ENCODE results near the gene TNIK. TPM values are rescaled to one million over a fixed set of nuclear protein-coding genes. Genes with fewer than 3 reads are reported as not detected.
A peak's percentile ranks its signal among the peaks of the same experiment; 100 is the strongest.

The TNIK gene
- total RNA-seq, 6 experiments from 2014 or later = 10.6 to 17.2 (median 11.8) TPM

GRCh38 chr3:171088496-171088895, 371.7 kb downstream of the TNIK start:
- peaks cover 11% of the 10 kb centered on the region for H3K36me3 Mint-ChIP-seq (ENCODE audit: low read depth)
- peak overlapping the region; percentile 73 for H3K27ac Mint-ChIP-seq
- H3K27me3 Mint-ChIP-seq (ENCODE audit: insufficient read depth) = no peaks in the 10 kb centered on the region
- no peaks in the 10 kb centered on the region for H3K9me3 Mint-ChIP-seq
- peak overlapping the region; percentile 68 for H3K4me3 Mint-ChIP-seq
- no peak for TF ChIP-seq CTCF (IDR thresholded peaks at IDR 0.05)
- DNase-seq = no peak
- H3K4me1 Mint-ChIP-seq (ENCODE audit: low read depth) = peaks cover 36% of the 10 kb centered on the region

- no peak overlapping the region for H3K4me3 Mint-ChIP-seq
- DNase-seq = no peak
- H3K4me1 Mint-ChIP-seq (ENCODE audit: low read depth) = peaks cover 32% of the 10 kb centered on the region
- no peak overlapping the region for H3K27ac Mint-ChIP-seq
- TF ChIP-seq CTCF (IDR thresholded peaks at IDR 0.05) = no peak
- H3K9me3 Mint-ChIP-seq = no peaks in the 10 kb centered on the region
- peaks cover 15% of the 10 kb centered on the region for H3K36me3 Mint-ChIP-seq (ENCODE audit: low read depth)
- no peaks in the 10 kb centered on the region for H3K27me3 Mint-ChIP-seq (ENCODE audit: insufficient read depth)
Measured at GRCh38 chr3:171086914-171087313, 373.3 kb downstream of the TNIK start.

- DNase-seq = no peak
- TF ChIP-seq CTCF (IDR thresholded peaks at IDR 0.05) = no peak
- H3K4me3 Mint-ChIP-seq = no peak overlapping the region
- H3K4me1 Mint-ChIP-seq (ENCODE audit: low read depth) = peaks cover 9% of the 10 kb centered on the region
- no peak overlapping the region for H3K27ac Mint-ChIP-seq
- no peaks in the 10 kb centered on the region for H3K27me3 Mint-ChIP-seq (ENCODE audit: insufficient read depth)
- no peaks in the 10 kb centered on the region for H3K9me3 Mint-ChIP-seq
- peaks cover 16% of the 10 kb centered on the region; the same call in 1 of the 2 replicates for H3K36me3 Mint-ChIP-seq (ENCODE audit: low read depth)
Measured at GRCh38 chr3:171077261-171077660, 382.9 kb downstream of the TNIK start.

- H3K36me3 Mint-ChIP-seq (ENCODE audit: low read depth) = peaks cover 19% of the 10 kb centered on the region
- TF ChIP-seq CTCF (IDR thresholded peaks at IDR 0.05) = no peak
- no peak for DNase-seq
- H3K4me3 Mint-ChIP-seq = no peak overlapping the region
- no peak overlapping the region for H3K27ac Mint-ChIP-seq
- peaks cover 15% of the 10 kb centered on the region for H3K4me1 Mint-ChIP-seq (ENCODE audit: low read depth)
- H3K9me3 Mint-ChIP-seq = no peaks in the 10 kb centered on the region
- H3K27me3 Mint-ChIP-seq (ENCODE audit: insufficient read depth) = no peaks in the 10 kb centered on the region; the same call in 1 of the 2 replicates
Measured at GRCh38 chr3:171072432-171072831, 387.8 kb downstream of the TNIK start.

GRCh38 chr3:171068658-171069057, 391.5 kb downstream of the TNIK start:
- no peak overlapping the region for H3K4me3 Mint-ChIP-seq
- H3K27ac Mint-ChIP-seq = no peak overlapping the region
- peaks cover 22% of the 10 kb centered on the region for H3K4me1 Mint-ChIP-seq (ENCODE audit: low read depth)
- DNase-seq = no peak
- H3K9me3 Mint-ChIP-seq = no peaks in the 10 kb centered on the region
- H3K36me3 Mint-ChIP-seq (ENCODE audit: low read depth) = peaks cover 32% of the 10 kb centered on the region
- H3K27me3 Mint-ChIP-seq (ENCODE audit: insufficient read depth) = no peaks in the 10 kb centered on the region; the same call in 1 of the 2 replicates
- no peak for TF ChIP-seq CTCF (IDR thresholded peaks at IDR 0.05)

- no peaks in the 10 kb centered on the region for H3K9me3 Mint-ChIP-seq
- no peaks in the 10 kb centered on the region; the same call in 1 of the 2 replicates for H3K27me3 Mint-ChIP-seq (ENCODE audit: insufficient read depth)
- peaks cover 45% of the 10 kb centered on the region for H3K36me3 Mint-ChIP-seq (ENCODE audit: low read depth)
- no peak for TF ChIP-seq CTCF (IDR thresholded peaks at IDR 0.05)
- H3K4me3 Mint-ChIP-seq = no peak overlapping the region
- peaks cover 13% of the 10 kb centered on the region for H3K4me1 Mint-ChIP-seq (ENCODE audit: low read depth)
- H3K27ac Mint-ChIP-seq = no peak overlapping the region
- no peak for DNase-seq
Measured at GRCh38 chr3:171066206-171066605, 394.0 kb downstream of the TNIK start.

Measured in HFFc6 (cell line).